GM12878 (cell line): Measurements from ENCODE around the gene TNFSF13. TPM values are rescaled to one million over a fixed set of nuclear protein-coding genes. Genes with fewer than 3 reads are reported as not detected.

Source experiments
- BCL3 ChIP-seq: IDR thresholded peaks from 2 replicates; pipeline ENCODE4 v1.6.1; 2011; ENCODE audit warnings: borderline replicate concordance, low read depth, mild to moderate bottlenecking, moderate library complexity, low read length; ENCODE audit not compliant: insufficient read depth, poor library complexity, severe bottlenecking
- BRCA1 ChIP-seq: IDR thresholded peaks from 2 replicates; pipeline ENCODE4 v1.6.1; 2011; ENCODE audit warnings: low read depth, low read length, improper control_type of control experiment
- CREB1 ChIP-seq: IDR thresholded peaks from 2 replicates; pipeline ENCODE4 v1.6.1; 2012; ENCODE audit warnings: low read depth, mild to moderate bottlenecking, inconsistent platforms
- IRF3 ChIP-seq: fragments of 450-650 bp; IDR thresholded peaks from 2 replicates; pipeline ENCODE4 v1.6.1; 2014; ENCODE audit warnings: mild to moderate bottlenecking
- MTA2 ChIP-seq: fragments of 450-650 bp; IDR thresholded peaks from 2 replicates; pipeline ENCODE4 v1.6.1; 2016; ENCODE audit warnings: low read depth, mild to moderate bottlenecking, moderate library complexity
- MYC ChIP-seq: IDR thresholded peaks from 2 replicates; pipeline ENCODE4 v1.6.1; 2011; ENCODE audit warnings: mild to moderate bottlenecking, low read length, moderate library complexity, inconsistent platforms; ENCODE audit not compliant: insufficient read depth, insufficient replicate concordance, insufficient read length, severe bottlenecking
- NBN ChIP-seq: fragments of 450-650 bp; IDR thresholded peaks from 2 replicates; pipeline ENCODE4 v1.6.1; 2016
- NFIC ChIP-seq: IDR thresholded peaks from 2 replicates; pipeline ENCODE4 v1.6.1; 2012; ENCODE audit warnings: low read depth, mild to moderate bottlenecking, inconsistent platforms, low read length, moderate library complexity
- PAX5 ChIP-seq: IDR thresholded peaks from 2 replicates; pipeline ENCODE4 v1.6.1; 2011; ENCODE audit warnings: low read depth, low read length, borderline replicate concordance
- PML ChIP-seq: IDR thresholded peaks from 2 replicates; pipeline ENCODE4 v1.6.1; 2012; ENCODE audit warnings: low read length, inconsistent platforms
- POLR2AphosphoS2 ChIP-seq: IDR thresholded peaks from 2 replicates; pipeline ENCODE4 v1.6.1; 2011; ENCODE audit warnings: low read depth, mild to moderate bottlenecking, low read length, improper control_type of control experiment, moderate library complexity
- POLR2AphosphoS5 ChIP-seq: IDR thresholded peaks from 2 replicates; pipeline ENCODE4 v1.6.1; 2011; ENCODE audit warnings: mild to moderate bottlenecking, low read length, inconsistent platforms
- RELA ChIP-seq: fragments of 450-650 bp; IDR thresholded peaks from 2 replicates; pipeline ENCODE4 v1.8.0; 2014; ENCODE audit warnings: borderline replicate concordance; ENCODE audit not compliant: partially characterized antibody
- SMAD1 ChIP-seq: fragments of 450-650 bp; IDR thresholded peaks from 2 replicates; pipeline ENCODE4 v1.6.1; 2018; ENCODE audit warnings: mild to moderate bottlenecking, low read depth; ENCODE audit not compliant: partially characterized antibody
- SMAD5 ChIP-seq: IDR thresholded peaks from 2 replicates; pipeline ENCODE4 v1.6.1; 2016; ENCODE audit warnings: antibody characterized with exemption, low read depth
- SP1 ChIP-seq: IDR thresholded peaks from one replicate; pipeline ENCODE4 v1.6.1; 2011; ENCODE audit warnings: low read depth, low read length
- SREBF2 ChIP-seq: IDR thresholded peaks from 2 replicates; pipeline ENCODE4 v1.6.1; 2012; ENCODE audit warnings: mild to moderate bottlenecking, low read length
- STAT3 ChIP-seq: IDR thresholded peaks from 2 replicates; pipeline ENCODE4 v1.6.1; 2011; ENCODE audit warnings: low read depth, low read length, improper control_type of control experiment
- TCF3 ChIP-seq: IDR thresholded peaks from 2 replicates; pipeline ENCODE4 v1.6.1; 2012; ENCODE audit warnings: low read depth, mild to moderate bottlenecking, low read length, borderline replicate concordance; ENCODE audit not compliant: insufficient read depth
- ZNF687 ChIP-seq: fragments of 450-650 bp; IDR thresholded peaks from 2 replicates; pipeline ENCODE4 v1.6.1; 2017; ENCODE audit warnings: mild to moderate bottlenecking, moderate library complexity
- polyA plus RNA-seq, 11 experiments: library from polyadenylated mRNA; depleted of rRNA in 4 of 11; unstranded in 6 of 11; stranded (reverse) in 5 of 11; fragments of >200 nt; fragmentation: Nextera tagmentation in 4 of 11; fragmentation: Illumina TruSeq in 1 of 11; extraction: Ambion mirVana in 4 of 11; extraction: Trizol in 1 of 11; gene quantifications; 1 replicate in 1 of 11; 2 replicates in 10 of 11; pipeline versions ENCODE4 v1.2.1 to v1.2.3, GENCODE V29; 2011 to 2016; ENCODE audit warnings: inconsistent platforms in 2 of 11, missing spikeins in 2 of 11, low read depth in 1 of 11
- total RNA-seq, 4 experiments: library from RNA; depleted of rRNA in 3 of 4; stranded (reverse); fragments of >200 nt in 3 of 4; fragmentation: Illumina TruSeq in 1 of 4; extraction: Trizol in 1 of 4; gene quantifications; 2 replicates each; pipeline versions ENCODE4 v1.2.1 to v1.2.3, GENCODE V29; 2013 to 2021
- TF ChIP-seq, protein P1 (sequence below): fragments of 450-650 bp; formaldehyde crosslinking; IDR thresholded peaks from 2 replicates; pipeline ENCODE4 v1.4.0; 2022; ENCODE audit warnings: mild to moderate bottlenecking, moderate library complexity

The TNFSF13 gene
- total and polyA plus RNA-seq, 10 of the 15 experiments (the other 5 are each of a cell fraction or from before 2014, with no cell fraction given), result 0.56 to 14.6 (median 9.7) TPM

- TF ChIP-seq BCL3, result no peak
- no peak for TF ChIP-seq SMAD1
- 0 out of 2 replicates have a peak, but pooled peaks have one; percentile 65 for TF ChIP-seq NBN
- no peak for TF ChIP-seq SREBF2
- TF ChIP-seq PAX5, result no peak
- TF ChIP-seq, protein P1, sequence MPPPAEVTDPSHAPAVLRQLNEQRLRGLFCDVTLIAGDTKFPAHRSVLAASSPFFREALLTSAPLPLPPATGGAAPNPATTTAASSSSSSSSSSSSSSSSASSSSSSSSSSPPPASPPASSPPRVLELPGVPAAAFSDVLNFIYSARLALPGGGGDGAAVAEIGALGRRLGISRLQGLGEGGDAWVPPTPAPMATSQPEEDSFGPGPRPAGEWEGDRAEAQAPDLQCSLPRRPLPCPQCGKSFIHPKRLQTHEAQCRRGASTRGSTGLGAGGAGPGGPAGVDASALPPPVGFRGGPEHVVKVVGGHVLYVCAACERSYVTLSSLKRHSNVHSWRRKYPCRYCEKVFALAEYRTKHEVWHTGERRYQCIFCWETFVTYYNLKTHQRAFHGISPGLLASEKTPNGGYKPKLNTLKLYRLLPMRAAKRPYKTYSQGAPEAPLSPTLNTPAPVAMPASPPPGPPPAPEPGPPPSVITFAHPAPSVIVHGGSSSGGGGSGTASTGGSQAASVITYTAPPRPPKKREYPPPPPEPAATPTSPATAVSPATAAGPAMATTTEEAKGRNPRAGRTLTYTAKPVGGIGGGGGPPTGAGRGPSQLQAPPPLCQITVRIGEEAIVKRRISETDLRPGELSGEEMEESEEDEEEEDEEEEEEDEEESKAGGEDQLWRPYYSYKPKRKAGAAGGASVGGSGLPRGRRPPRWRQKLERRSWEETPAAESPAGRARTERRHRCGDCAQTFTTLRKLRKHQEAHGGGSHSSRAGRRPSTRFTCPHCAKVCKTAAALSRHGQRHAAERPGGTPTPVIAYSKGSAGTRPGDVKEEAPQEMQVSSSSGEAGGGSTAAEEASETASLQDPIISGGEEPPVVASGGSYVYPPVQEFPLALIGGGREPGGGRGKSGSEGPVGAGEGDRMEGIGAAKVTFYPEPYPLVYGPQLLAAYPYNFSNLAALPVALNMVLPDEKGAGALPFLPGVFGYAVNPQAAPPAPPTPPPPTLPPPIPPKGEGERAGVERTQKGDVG (CRISPR knock-in tag), result no peak
- TF ChIP-seq BRCA1, result no peak
- peak; percentile 41; the same call in 1 of the 2 replicates for TF ChIP-seq SMAD5
- TF ChIP-seq RELA, result peak; percentile 41
- TF ChIP-seq POLR2AphosphoS2, result no peak
- TF ChIP-seq MYC, result peak; percentile 10
- TF ChIP-seq CREB1, result no peak
- no peak for TF ChIP-seq SP1
- TF ChIP-seq POLR2AphosphoS5, result peak; percentile 64
- TF ChIP-seq NFIC, result no peak
- TF ChIP-seq IRF3, result no peak
- no peak for TF ChIP-seq STAT3
- no peak; the same call in 1 of the 2 replicates for TF ChIP-seq PML
- peak; percentile 42; the same call in 1 of the 2 replicates for TF ChIP-seq MTA2
- peak; percentile 63; the same call in 1 of the 2 replicates for TF ChIP-seq TCF3
- peak; percentile 86 for TF ChIP-seq ZNF687
These were observed 591 bp upstream of the TNFSF13 start (continued) for GRCh38 chr17:7557775-7558543.
